Keratinocyte (primary cell): ENCODE results near the gene TINCR. TPM values are rescaled to one million over a fixed set of nuclear protein-coding genes. Genes with fewer than 3 reads are reported as not detected.

Source experiments
- DNase-seq: peaks from one replicate; pipeline ENCODE4 v3.0.0-alpha.2; 2011; ENCODE audit warnings: low read depth, missing footprints, low spot score
- FAIRE-seq: peaks from 2 replicates; lab custom pipeline; 2011; peaks lifted over from hg19 to GRCh38; lab: Jason Lieb, UNC
- H2AFZ ChIP-seq: 2 replicates; pipeline ENCODE4 v1.6.0; 2012; ENCODE audit warnings: low read length, control low read depth, inconsistent platforms; ENCODE audit not compliant: control insufficient read depth
- H3K27ac ChIP-seq: 2 replicates; pipeline ENCODE4 v1.5.1; 2011; ENCODE audit warnings: low read length; ENCODE audit not compliant: control insufficient read depth, insufficient read depth
- H3K27me3 ChIP-seq: 3 replicates; pipeline ENCODE4 v1.6.0; 2011; ENCODE audit warnings: low read length; ENCODE audit not compliant: control insufficient read depth, insufficient read depth; ENCODE audit errors: extremely low read depth
- H3K36me3 ChIP-seq, 2 experiments: 2 replicates in 1 of 2; 3 replicates in 1 of 2; pipeline ENCODE4 v1.5.1; 2011; ENCODE audit warnings: low read length in 2 of 2, mild to moderate bottlenecking in 1 of 2; ENCODE audit not compliant: control insufficient read depth in 2 of 2, insufficient read depth in 2 of 2; ENCODE audit errors: extremely low read depth in 1 of 2
- H3K4me1 ChIP-seq: 3 replicates; pipeline ENCODE4 v1.5.1; 2011; ENCODE audit warnings: low read length; ENCODE audit not compliant: control insufficient read depth, insufficient read depth; ENCODE audit errors: extremely low read depth
- H3K4me2 ChIP-seq: 3 replicates; pipeline ENCODE4 v1.6.0; 2011; ENCODE audit warnings: low read depth, low read length; ENCODE audit not compliant: control insufficient read depth, insufficient read depth; ENCODE audit errors: extremely low read depth
- H3K4me3 ChIP-seq, 3 experiments: fragments of 200-600 bp in 1 of 3; sonication (generic) in 1 of 3; 2 replicates in 2 of 3; 3 replicates in 1 of 3; pipeline ENCODE4 v1.5.1; 2011 to 2016; ENCODE audit warnings: low read length in 3 of 3, mild to moderate bottlenecking in 3 of 3, control low read depth in 2 of 3, inconsistent platforms in 1 of 3, low read depth in 1 of 3, mixed read lengths in 1 of 3, mixed run types in 1 of 3, moderate library complexity in 1 of 3; ENCODE audit not compliant: control insufficient read depth in 2 of 3, insufficient read depth in 2 of 3; ENCODE audit errors: extremely low read depth in 1 of 3
- H3K79me2 ChIP-seq: 2 replicates; pipeline ENCODE4 v1.6.0; 2012; ENCODE audit warnings: low read length; ENCODE audit not compliant: control insufficient read depth, insufficient read depth
- H3K9ac ChIP-seq: 3 replicates; pipeline ENCODE4 v1.6.0; 2011; ENCODE audit warnings: low read length; ENCODE audit not compliant: control insufficient read depth, insufficient read depth; ENCODE audit errors: extremely low read depth
- H3K9me1 ChIP-seq: 3 replicates; pipeline ENCODE4 v1.6.0; 2011; ENCODE audit warnings: low read length; ENCODE audit not compliant: control insufficient read depth, insufficient read depth; ENCODE audit errors: extremely low read depth
- H3K9me3 ChIP-seq: 2 replicates; pipeline ENCODE4 v1.5.1; 2012; ENCODE audit warnings: low read depth, low read length; ENCODE audit not compliant: control insufficient read depth
- H4K20me1 ChIP-seq: 3 replicates; pipeline ENCODE4 v1.6.0; 2011; ENCODE audit warnings: low read length; ENCODE audit not compliant: control insufficient read depth, insufficient read depth; ENCODE audit errors: extremely low read depth
- CTCF ChIP-seq, 3 experiments: IDR thresholded peaks in 1 of 3; conservative IDR thresholded peaks in 1 of 3; optimal IDR thresholded peaks in 1 of 3; 2 replicates in 2 of 3; 3 replicates in 1 of 3; pipeline versions ENCODE3 to v1.5.1; 2011; ENCODE audit warnings: low read length in 3 of 3, mild to moderate bottlenecking in 3 of 3, moderate library complexity in 2 of 3, control low read depth in 1 of 3, inconsistent platforms in 1 of 3; ENCODE audit not compliant: insufficient read depth in 2 of 3; ENCODE audit errors: extremely low read depth in 1 of 3
- EZH2 ChIP-seq: IDR thresholded peaks from one replicate; pipeline ENCODE4 v1.6.1; 2012; ENCODE audit warnings: inconsistent platforms, mild to moderate bottlenecking, low read length, moderate library complexity
- dilution Hi-C: fragments of 300-500 bp; cut with MboI; formaldehyde crosslinking; loops from one replicate; pipeline ENCODE4 v1.7.0; 2020; ENCODE audit warnings: low sequenced_read_pairs; ENCODE audit not compliant: extremely low pct_ligation_motif_present
- polyA plus RNA-seq, 5 experiments: library from polyadenylated mRNA; depleted of rRNA in 3 of 5; stranded (reverse) in 3 of 5; stranded (forward) in 1 of 5; unstranded in 1 of 5; fragments of >200 nt; gene quantifications; 1 replicate in 1 of 5; 2 replicates in 3 of 5; 3 replicates in 1 of 5; pipeline versions ENCODE4 v1.2.1 to v1.2.3, GENCODE V29; 2011 to 2012; ENCODE audit warnings: missing spikeins in 2 of 5, low read depth in 1 of 5, low replicate concordance in 1 of 5

Gene TINCR
- polyA plus RNA-seq, 1 donor (not counting 4 experiments of a cell fraction or from before 2014, with no cell fraction given): 9.7 TPM

GRCh38 chr19:5561559-5561958 lies 6.2 kb downstream of the TINCR start:
- Histone ChIP-seq H4K20me1 (peaks cover 4% of the 10 kb centered on the region), H3K4me1 (peaks cover 26% of the 10 kb centered on the region), H3K36me3 (peaks cover 0 to 7% of the 10 kb centered on the region in 2 experiments), H3K4me2 (no peak overlapping the region), H3K4me3 (no peak overlapping the region), H3K9me3 (peaks cover 3% of the 10 kb centered on the region), H3K27me3 (peaks cover 8% of the 10 kb centered on the region), H3K27ac (no peak overlapping the region), H3K79me2 (no peaks in the 10 kb centered on the region), H2AFZ (no peak overlapping the region), H3K9ac (no peak overlapping the region), H3K9me1 (no peaks in the 10 kb centered on the region)
- TF ChIP-seq CTCF (optimal IDR thresholded peaks at IDR 0.05 in 1 of 3, IDR thresholded peaks at IDR 0.05 in 1 of 3, conservative IDR thresholded peaks at IDR 0.05 in 1 of 3; ENCODE audit: extremely low read depth in 1 of 3, insufficient read depth in 2 of 3, low read length in 3 of 3) (peak; percentile 38 to 77 (median 69)), EZH2 (no peak)
- no peak for DNase-seq
- no peak for FAIRE-seq
- dilution Hi-C loops: no loop called here

DNA sequence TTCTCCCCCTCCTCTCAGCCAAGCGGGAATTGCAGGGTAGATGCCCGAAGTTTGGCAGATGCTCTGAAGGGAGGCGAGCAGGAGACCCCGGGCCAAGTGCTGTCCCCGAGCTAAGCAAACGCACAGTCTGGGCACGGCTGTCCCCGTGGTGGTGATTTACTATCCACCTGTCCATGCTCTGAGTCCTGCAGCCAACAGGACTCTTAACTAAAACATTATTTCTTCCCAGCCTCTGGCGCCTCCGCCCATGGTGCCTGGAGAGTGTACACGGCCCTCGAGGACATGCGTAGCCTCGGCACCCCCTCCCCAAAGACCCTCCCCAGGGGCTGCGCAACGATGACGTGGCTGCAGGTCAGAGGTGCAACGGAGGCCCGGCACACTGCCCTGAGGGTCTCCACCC lies 7.6 kb downstream of the TINCR start:
- H3K27me3 ChIP-seq: no peaks in the 10 kb centered on the region
- H3K36me3 ChIP-seq: peaks cover 0 to 7% of the 10 kb centered on the region in 2 experiments
- TF ChIP-seq EZH2: no peak
- TF ChIP-seq CTCF (optimal IDR thresholded peaks at IDR 0.05 in 1 of 3, IDR thresholded peaks at IDR 0.05 in 1 of 3, conservative IDR thresholded peaks at IDR 0.05 in 1 of 3; ENCODE audit: extremely low read depth in 1 of 3, insufficient read depth in 2 of 3, low read length in 3 of 3): no peak
- H3K4me3 ChIP-seq: no peak overlapping the region
- DNase-seq (no peak), FAIRE-seq (no peak)
- H3K4me1 ChIP-seq: peaks cover 26% of the 10 kb centered on the region
- no peak overlapping the region for H3K4me2 ChIP-seq
- no peaks in the 10 kb centered on the region for H3K9me1 ChIP-seq
- dilution Hi-C loops: no loop called here
- H3K27ac ChIP-seq: no peak overlapping the region
- peaks cover 4% of the 10 kb centered on the region for H4K20me1 ChIP-seq
- no peak overlapping the region for H3K9ac ChIP-seq
- peaks cover 3% of the 10 kb centered on the region for H3K9me3 ChIP-seq
- H2AFZ ChIP-seq: no peak overlapping the region
- no peaks in the 10 kb centered on the region for H3K79me2 ChIP-seq
